ENCODE results near the gene NACA2.

GRCh38 chr17:61594294-61594825, 3.3 kb upstream of the NACA2 start:
- no peak for TF ChIP-seq POLR2A (IDR thresholded peaks at IDR 0.05)
- no peak for TF ChIP-seq CTCF (IDR thresholded peaks at IDR 0.05)
